ENCODE data around the gene ALPG. TPM values are rescaled to one million over a fixed set of nuclear protein-coding genes. Genes with fewer than 3 reads are reported as not detected.
"Not testable (repeated sequence)": the region's sequence is repeated elsewhere in the genome, so short reads cannot be mapped to it uniquely, and the experiment has no call there.

ALPG gene
- total and polyA plus RNA-seq, 2 donors (not counting 1 experiment from before 2014, with no cell fraction given): not detected

- H3K27me3 ChIP-seq (replicated peaks in 1 of 4; ENCODE audit: control extremely low read depth in 1 of 4, control insufficient read depth in 3 of 4, insufficient read depth in 4 of 4, low read length in 3 of 4): no peaks in the 10 kb centered on the region
- H3K9ac ChIP-seq (ENCODE audit: low read length): no peak overlapping the region
- H3K4me2 ChIP-seq (replicated peaks; ENCODE audit: low read depth, low read length, poor library complexity, severe bottlenecking): no peak overlapping the region
- no peaks in the 10 kb centered on the region for H3K4me1 ChIP-seq (ENCODE audit: control insufficient read depth in 2 of 2, insufficient read depth in 2 of 2, low read length in 2 of 2)
- TF ChIP-seq CTCF (IDR thresholded peaks at IDR 0.05) (no peak), EZH2 (IDR thresholded peaks at IDR 0.05; ENCODE audit: borderline replicate concordance, insufficient read depth, low read depth, low read length, poor library complexity, severe bottlenecking) (no peak)
- no peaks in the 10 kb centered on the region for H3K9me3 ChIP-seq (ENCODE audit: control extremely low read depth in 1 of 3, control insufficient read depth in 2 of 3, insufficient read depth in 1 of 3, low read length in 2 of 3)
- Mint-ChIP-seq H3K27me3 (no peaks in the 10 kb centered on the region), H3K4me3 (no peak overlapping the region), H3K9me3 (ENCODE audit: insufficient read depth) (no peaks in the 10 kb centered on the region), H3K4me1 (no peaks in the 10 kb centered on the region), H3K27ac (no peak overlapping the region)
- ATAC-seq (ENCODE audit: low read depth) (no peak), DNase-seq (no peak)
- H3K27ac ChIP-seq (ENCODE audit: low read length in 2 of 2): no peak overlapping the region
- intact Hi-C loops (cut with micrococcal nuclease): no loop called here
- H2AFZ ChIP-seq (ENCODE audit: insufficient read depth, low read depth, low read length, poor library complexity, severe bottlenecking): no peak overlapping the region
- H3K36me3 ChIP-seq (replicated peaks in 1 of 2; ENCODE audit: control extremely low read depth in 1 of 2, control insufficient read depth in 1 of 2, extremely low read depth in 1 of 2, insufficient read depth in 2 of 2, low read length in 1 of 2): no peaks in the 10 kb centered on the region
- CTCF ChIA-PET: no interaction called here
- POLR2A ChIA-PET: no interaction called here
- H3K79me2 ChIP-seq (ENCODE audit: control insufficient read depth, insufficient read depth, low read length): no peaks in the 10 kb centered on the region
- 72% methylated on average over 16 of the region's 16 CpGs for WGBS (ENCODE audit: insufficient coverage)
- H3K4me3 ChIP-seq (ENCODE audit: control extremely low read depth in 1 of 5, extremely low read depth in 1 of 5, insufficient read depth in 1 of 5, low read depth in 2 of 5, low read length in 4 of 5): no peak overlapping the region
- no peaks in the 10 kb centered on the region for H4K20me1 ChIP-seq (ENCODE audit: control insufficient read depth, insufficient read depth, low read length, poor library complexity, severe bottlenecking)
Measured at GRCh38 chr2:232432598-232433184, 26.0 kb downstream of the ALPG start.

DNA sequence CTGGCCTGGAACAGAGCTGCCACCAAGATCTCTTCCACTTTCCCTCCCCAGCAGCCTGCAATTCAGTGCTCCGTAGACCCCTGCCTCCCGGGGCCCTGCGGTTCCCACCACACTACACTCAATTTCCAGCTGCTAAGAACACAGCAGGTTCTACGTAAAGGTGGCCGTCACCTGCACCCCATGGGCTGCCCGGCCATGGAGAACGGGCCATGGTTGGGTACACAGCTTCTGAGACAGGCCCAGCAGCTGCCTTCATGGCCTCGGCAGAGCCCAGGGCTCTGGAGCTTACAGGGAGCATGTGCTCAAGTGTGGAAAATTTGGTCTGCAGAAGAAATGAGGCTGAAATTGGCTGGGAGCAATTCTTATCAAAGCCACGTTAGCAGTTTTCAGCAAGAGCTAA, 27.0 kb downstream of the ALPG start:
- H4K20me1 ChIP-seq (ENCODE audit: control insufficient read depth, insufficient read depth, low read length, poor library complexity, severe bottlenecking); H3K4me3 Mint-ChIP-seq; H3K9me3 Mint-ChIP-seq (ENCODE audit: insufficient read depth); H3K4me2 ChIP-seq (replicated peaks; ENCODE audit: low read depth, low read length, poor library complexity, severe bottlenecking); H3K27ac ChIP-seq (ENCODE audit: low read length in 2 of 2); H2AFZ ChIP-seq (ENCODE audit: insufficient read depth, low read depth, low read length, poor library complexity, severe bottlenecking); H3K4me3 ChIP-seq (ENCODE audit: control extremely low read depth in 1 of 5, extremely low read depth in 1 of 5, insufficient read depth in 1 of 5, low read depth in 2 of 5, low read length in 4 of 5); H3K27me3 ChIP-seq (replicated peaks in 1 of 4; ENCODE audit: control extremely low read depth in 1 of 4, control insufficient read depth in 3 of 4, insufficient read depth in 4 of 4, low read length in 3 of 4); ATAC-seq (ENCODE audit: low read depth); H3K79me2 ChIP-seq (ENCODE audit: control insufficient read depth, insufficient read depth, low read length); H3K4me1 Mint-ChIP-seq; H3K36me3 ChIP-seq (replicated peaks in 1 of 2; ENCODE audit: control extremely low read depth in 1 of 2, control insufficient read depth in 1 of 2, extremely low read depth in 1 of 2, insufficient read depth in 2 of 2, low read length in 1 of 2); DNase-seq; POLR2A ChIA-PET; H3K9ac ChIP-seq (ENCODE audit: low read length); intact Hi-C loops (cut with micrococcal nuclease); H3K4me1 ChIP-seq (ENCODE audit: control insufficient read depth in 2 of 2, insufficient read depth in 2 of 2, low read length in 2 of 2); H3K27ac Mint-ChIP-seq; H3K9me3 ChIP-seq (ENCODE audit: control extremely low read depth in 1 of 3, control insufficient read depth in 2 of 3, insufficient read depth in 1 of 3, low read length in 2 of 3); H3K27me3 Mint-ChIP-seq: not testable (repeated sequence)
- WGBS (ENCODE audit: insufficient coverage): 27% methylated on average over 8 of the region's 9 CpGs
- CTCF ChIA-PET: interaction anchor here (0.9 kb wide), 1 partner anchor 143 kb away, joined by 3 read pairs; no protein-coding TSS in a partner anchor
